ENCODE measurements around the gene REEP6.
A peak's percentile ranks its signal among the peaks of the same experiment; 100 is the strongest.

REEP6 gene

GRCh38 chr19:1505012-1505411, 14.0 kb downstream of the REEP6 start:
- DNase-seq (ENCODE audit: low spot score): no peak
- TF ChIP-seq CTCF (IDR thresholded peaks at IDR 0.05; ENCODE audit: extremely low read depth, missing control alignments): no peak

- TF ChIP-seq CTCF (IDR thresholded peaks at IDR 0.05; ENCODE audit: extremely low read depth, missing control alignments): no peak
- DNase-seq (ENCODE audit: low spot score): no peak
Measured at GRCh38 chr19:1505991-1506881, 15.3 kb downstream of the REEP6 start.

GRCh38 chr19:1507192-1507660, 16.2 kb downstream of the REEP6 start:
- DNase-seq (ENCODE audit: low spot score): no peak
- TF ChIP-seq CTCF (IDR thresholded peaks at IDR 0.05; ENCODE audit: extremely low read depth, missing control alignments): no peak

- TF ChIP-seq CTCF (IDR thresholded peaks at IDR 0.05; ENCODE audit: extremely low read depth, missing control alignments): no peak
- peak; percentile 98 for DNase-seq (ENCODE audit: low spot score)
Measured at GRCh38 chr19:1507763-1508506, 17.0 kb downstream of the REEP6 start.

GRCh38 chr19:1508507-1508856, 17.5 kb downstream of the REEP6 start:
- no peak for TF ChIP-seq CTCF (IDR thresholded peaks at IDR 0.05; ENCODE audit: extremely low read depth, missing control alignments)

GRCh38 chr19:1509602-1510441, 18.8 kb downstream of the REEP6 start:
- no peak for TF ChIP-seq CTCF (IDR thresholded peaks at IDR 0.05; ENCODE audit: extremely low read depth, missing control alignments)
- no peak for DNase-seq (ENCODE audit: low spot score)

More at GRCh38 chr19:1508507-1508856, 17.5 kb downstream of the REEP6 start:
- DNase-seq (ENCODE audit: low spot score): no peak

All from GM20000 (cell line).